Parathyroid adenoma (tissue), 2 donors: Measurements from ENCODE around the gene ANKRD55.

Source experiments
- H2AFZ ChIP-seq: fragments of 300-600 bp; sonication (generic); one replicate; pipeline ENCODE4 v1.7.0; 2017; ENCODE audit warnings: antibody characterized with exemption, mild to moderate bottlenecking
- H3K27ac ChIP-seq: fragments of 300-600 bp; sonication (generic); one replicate; pipeline ENCODE4 v1.7.0; 2017
- H3K27me3 ChIP-seq: fragments of 300-600 bp; sonication (generic); one replicate; pipeline ENCODE4 v1.7.0; 2017; ENCODE audit warnings: low read length; ENCODE audit not compliant: control insufficient read depth, insufficient read depth
- H3K36me3 ChIP-seq: fragments of 300-600 bp; sonication (generic); one replicate; pipeline ENCODE4 v1.7.0; 2017; ENCODE audit warnings: low read length; ENCODE audit not compliant: control insufficient read depth, insufficient read depth
- H3K4me1 ChIP-seq: fragments of 300-600 bp; sonication (generic); one replicate; pipeline ENCODE4 v1.7.0; 2017; ENCODE audit warnings: control low read depth
- H3K4me2 ChIP-seq: fragments of 300-600 bp; sonication (generic); one replicate; pipeline ENCODE4 v1.7.0; 2017; ENCODE audit warnings: low read length
- H3K4me3 ChIP-seq: fragments of 300-600 bp; sonication (generic); one replicate; pipeline ENCODE4 v1.7.0; 2017; ENCODE audit warnings: low read depth, low read length
- H3K79me2 ChIP-seq: fragments of 300-600 bp; sonication (generic); one replicate; pipeline ENCODE4 v1.7.0; 2017; ENCODE audit warnings: control low read depth
- H3K9ac ChIP-seq: fragments of 300-600 bp; sonication (generic); one replicate; pipeline ENCODE4 v1.7.0; 2017; ENCODE audit warnings: mild to moderate bottlenecking
- H3K9me3 ChIP-seq: fragments of 300-600 bp; sonication (generic); one replicate; pipeline ENCODE4 v1.7.0; 2017; ENCODE audit warnings: low read length; ENCODE audit not compliant: control insufficient read depth
- CTCF ChIP-seq: fragments of 300-600 bp; sonication (generic); IDR thresholded peaks from one replicate; pipeline ENCODE4 v1.7.0; 2017; ENCODE audit warnings: antibody characterized with exemption, mild to moderate bottlenecking
- donor health status: primary hyperparathyroidism.

ANKRD55 gene

DNA sequence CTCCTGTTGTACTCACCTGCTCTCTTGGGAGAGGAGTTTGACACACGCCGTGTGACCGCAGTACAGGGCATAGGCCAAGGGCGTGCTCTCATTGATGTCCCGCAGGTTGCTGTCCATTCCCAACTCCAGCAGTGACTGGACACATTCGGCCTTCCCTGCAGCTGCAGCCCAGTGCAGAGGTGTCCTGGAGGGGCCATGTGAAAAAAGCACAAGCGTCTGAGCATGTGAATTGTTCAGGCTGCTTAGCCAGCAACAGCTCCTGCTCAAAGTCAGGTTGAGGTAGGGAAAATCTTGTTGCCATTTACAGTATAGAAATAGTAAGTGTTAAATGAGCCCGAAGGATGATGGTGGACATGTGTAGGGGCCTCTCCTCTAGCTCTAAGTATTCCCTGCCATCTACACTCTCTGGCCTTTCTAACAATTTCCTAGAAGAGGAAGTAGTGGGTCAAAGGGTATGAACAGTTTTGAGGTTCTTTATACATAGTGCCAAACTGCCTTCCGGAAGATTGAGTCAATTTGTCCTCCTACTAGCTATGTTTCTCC, 116.5 kb downstream of the ANKRD55 start:
- H3K9ac ChIP-seq: no peak overlapping the region
- no peak overlapping the region for H2AFZ ChIP-seq
- no peaks in the 10 kb centered on the region for H3K79me2 ChIP-seq
- no peaks in the 10 kb centered on the region for H3K36me3 ChIP-seq
- H3K27ac ChIP-seq: no peak overlapping the region
- no peaks in the 10 kb centered on the region for H3K9me3 ChIP-seq
- H3K4me1 ChIP-seq: no peaks in the 10 kb centered on the region
- H3K4me2 ChIP-seq: no peak overlapping the region
- H3K27me3 ChIP-seq: no peaks in the 10 kb centered on the region
- TF ChIP-seq CTCF: no peak
- no peak overlapping the region for H3K4me3 ChIP-seq

- Histone ChIP-seq H3K9ac (no peak overlapping the region), H3K36me3 (no peaks in the 10 kb centered on the region), H3K4me1 (no peaks in the 10 kb centered on the region), H3K27ac (no peak overlapping the region), H3K27me3 (no peaks in the 10 kb centered on the region), H3K79me2 (no peaks in the 10 kb centered on the region), H3K4me3 (no peak overlapping the region), H3K4me2 (no peak overlapping the region), H2AFZ (no peak overlapping the region), H3K9me3 (no peaks in the 10 kb centered on the region)
- no peak for TF ChIP-seq CTCF
These were observed 117.5 kb downstream of the ANKRD55 start for GRCh38 chr5:56115589-56115988.

DNA sequence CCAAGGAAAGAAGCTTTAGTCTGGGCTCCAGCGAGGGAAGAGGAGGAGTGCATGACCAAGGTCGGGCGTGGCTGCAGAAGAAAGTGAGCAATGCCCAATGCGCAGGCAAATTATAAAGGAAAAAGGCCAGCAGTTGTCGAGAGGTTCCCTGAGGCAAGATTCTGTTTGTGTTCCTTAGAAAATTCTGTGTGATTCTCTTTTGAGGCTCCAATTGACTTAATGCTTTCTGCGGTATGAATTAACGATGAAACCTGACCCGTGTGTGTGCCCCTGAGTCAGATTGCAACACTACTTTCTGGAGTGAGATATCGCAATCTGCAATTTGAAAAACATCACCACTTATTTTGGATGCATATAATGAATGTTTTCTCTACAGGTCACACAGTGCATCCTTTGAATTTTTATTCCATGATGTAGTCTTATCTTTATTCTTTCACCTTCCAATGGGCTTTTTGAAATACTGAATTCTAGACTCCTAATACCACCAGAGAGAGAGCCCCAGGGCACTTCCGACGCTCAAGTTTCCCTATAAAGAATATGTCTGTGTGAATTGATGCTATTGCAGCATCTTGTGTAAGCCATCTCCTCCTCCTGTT, 120.5 kb downstream of the ANKRD55 start:
- no peak overlapping the region for H3K4me2 ChIP-seq
- H3K9ac ChIP-seq: no peak overlapping the region
- H3K36me3 ChIP-seq: no peaks in the 10 kb centered on the region
- H3K4me3 ChIP-seq: no peak overlapping the region
- no peaks in the 10 kb centered on the region for H3K4me1 ChIP-seq
- no peaks in the 10 kb centered on the region for H3K27me3 ChIP-seq
- no peak overlapping the region for H2AFZ ChIP-seq
- no peak overlapping the region for H3K27ac ChIP-seq
- no peak for TF ChIP-seq CTCF
- no peaks in the 10 kb centered on the region for H3K9me3 ChIP-seq
- H3K79me2 ChIP-seq: no peaks in the 10 kb centered on the region

- Histone ChIP-seq H3K27ac (no peak overlapping the region), H3K9ac (no peak overlapping the region), H3K9me3 (no peaks in the 10 kb centered on the region), H2AFZ (no peak overlapping the region), H3K27me3 (no peaks in the 10 kb centered on the region), H3K4me2 (no peak overlapping the region), H3K4me3 (no peak overlapping the region), H3K36me3 (no peaks in the 10 kb centered on the region), H3K79me2 (no peaks in the 10 kb centered on the region), H3K4me1 (no peaks in the 10 kb centered on the region)
- TF ChIP-seq CTCF: no peak
These were observed 121.7 kb downstream of the ANKRD55 start for GRCh38 chr5:56111404-56111781.
